Measurements from ENCODE around the gene NAA60. TPM values are rescaled to one million over a fixed set of nuclear protein-coding genes. Genes with fewer than 3 reads are reported as not detected.
"Not testable (repeated sequence)": the region's sequence is repeated elsewhere in the genome, so short reads cannot be mapped to it uniquely, and the experiment has no call there.

The NAA60 gene
- total and polyA plus RNA-seq, 2 donors from 2014 or later = 51.6 to 66.6 TPM

GRCh38 chr16:3527216-3527829 lies 83.8 kb downstream of the NAA60 start:
- H3K9ac ChIP-seq (ENCODE audit: low read length in 3 of 3); H3K4me1 ChIP-seq (ENCODE audit: control insufficient read depth in 2 of 3, insufficient read depth in 2 of 3, low read depth in 1 of 3, low read length in 3 of 3); H3K27me3 ChIP-seq (ENCODE audit: control insufficient read depth, insufficient read depth, low read length); H3K4me3 ChIP-seq (ENCODE audit: low read length in 3 of 3); H3K9me3 ChIP-seq (ENCODE audit: control insufficient read depth in 2 of 3, insufficient read depth in 1 of 3, low read length in 3 of 3); intact Hi-C loops (cut with DNase I); H3K27ac ChIP-seq (ENCODE audit: low read depth in 2 of 2, low read length in 2 of 2); FAIRE-seq: not testable (repeated sequence)
- peaks cover 9 to 52% (median 21%) of the 10 kb centered on the region in 3 donors for H3K36me3 ChIP-seq (ENCODE audit: control insufficient read depth in 2 of 3, insufficient read depth in 3 of 3, low read length in 3 of 3)
- peak; percentile 46 for TF ChIP-seq CTCF (IDR thresholded peaks at IDR 0.05; ENCODE audit: borderline replicate concordance, extremely low read depth, insufficient read depth)
- peak; percentile 38 to 87 (median 68) for DNase-seq

GRCh38 chr16:3528406-3528805 lies 84.9 kb downstream of the NAA60 start:
- peaks cover 7 to 51% (median 23%) of the 10 kb centered on the region in 3 donors for H3K36me3 ChIP-seq (ENCODE audit: control insufficient read depth in 2 of 3, insufficient read depth in 3 of 3, low read length in 3 of 3)
- H3K4me3 ChIP-seq (ENCODE audit: low read length in 3 of 3) = no peak overlapping the region
- DNase-seq (no peak), FAIRE-seq (no peak)
- TF ChIP-seq CTCF (IDR thresholded peaks at IDR 0.05; ENCODE audit: borderline replicate concordance, extremely low read depth, insufficient read depth) = no peak
- intact Hi-C loops (cut with DNase I) = no loop called here
- no peak overlapping the region for H3K9ac ChIP-seq (ENCODE audit: low read length in 3 of 3)
- H3K9me3 ChIP-seq (ENCODE audit: control insufficient read depth in 2 of 3, insufficient read depth in 1 of 3, low read length in 3 of 3) = no peaks in the 10 kb centered on the region
- H3K27ac ChIP-seq (ENCODE audit: low read depth in 2 of 2, low read length in 2 of 2) = no peak overlapping the region
- H3K27me3 ChIP-seq (ENCODE audit: control insufficient read depth, insufficient read depth, low read length) = no peaks in the 10 kb centered on the region
- H3K4me1 ChIP-seq (ENCODE audit: control insufficient read depth in 2 of 3, insufficient read depth in 2 of 3, low read depth in 1 of 3, low read length in 3 of 3) = no peaks in the 10 kb centered on the region

- intact Hi-C loops (cut with DNase I) = no loop called here
- H3K9me3 ChIP-seq (ENCODE audit: control insufficient read depth in 2 of 3, insufficient read depth in 1 of 3, low read length in 3 of 3) = no peaks in the 10 kb centered on the region
- peaks cover 7 to 43% (median 27%) of the 10 kb centered on the region in 3 donors for H3K36me3 ChIP-seq (ENCODE audit: control insufficient read depth in 2 of 3, insufficient read depth in 3 of 3, low read length in 3 of 3)
- DNase-seq = no peak
- no peaks in the 10 kb centered on the region for H3K27me3 ChIP-seq (ENCODE audit: control insufficient read depth, insufficient read depth, low read length)
- FAIRE-seq = no peak
- no peak overlapping the region for H3K27ac ChIP-seq (ENCODE audit: low read depth in 2 of 2, low read length in 2 of 2)
- H3K4me1 ChIP-seq (ENCODE audit: control insufficient read depth in 2 of 3, insufficient read depth in 2 of 3, low read depth in 1 of 3, low read length in 3 of 3) = no peaks in the 10 kb centered on the region
- no peak overlapping the region for H3K4me3 ChIP-seq (ENCODE audit: low read length in 3 of 3)
- no peak for TF ChIP-seq CTCF (IDR thresholded peaks at IDR 0.05; ENCODE audit: borderline replicate concordance, extremely low read depth, insufficient read depth)
- H3K9ac ChIP-seq (ENCODE audit: low read length in 3 of 3) = no peak overlapping the region
Measured at GRCh38 chr16:3529175-3529574, 85.7 kb downstream of the NAA60 start.
